HepG2 (cell line): ENCODE measurements around the gene DLG5. TPM values are rescaled to one million over a fixed set of nuclear protein-coding genes. Genes with fewer than 3 reads are reported as not detected.

Experiments
- ARID4A ChIP-seq: sonication (generic); formaldehyde crosslinking; IDR thresholded peaks from 2 replicates; pipeline ENCODE4 v1.5.0; 2020; ENCODE audit warnings: mild to moderate bottlenecking, missing genetic modification reagents, borderline replicate concordance
- CCDC6 ChIP-seq: sonication (generic); formaldehyde crosslinking; IDR thresholded peaks from 2 replicates; pipeline ENCODE4 v1.8.1; 2022; ENCODE audit warnings: mild to moderate bottlenecking, missing genetic modification reagents, moderate library complexity
- E2F1 ChIP-seq: sonication (generic); formaldehyde crosslinking; IDR thresholded peaks from 2 replicates; pipeline ENCODE4 v1.5.0; 2020; ENCODE audit warnings: missing genetic modification reagents
- GATA4 ChIP-seq: sonication (generic); IDR thresholded peaks from 2 replicates; pipeline ENCODE4 v1.6.1; 2016; ENCODE audit warnings: antibody characterized with exemption, low read depth, borderline replicate concordance
- GRHL1 ChIP-seq: sonication (generic); formaldehyde crosslinking; conservative IDR thresholded peaks from 2 replicates; pipeline ENCODE4 v1.8.0; 2022; ENCODE audit warnings: missing genetic modification reagents
- GZF1 ChIP-seq: sonication (generic); formaldehyde crosslinking; IDR thresholded peaks from 2 replicates; pipeline ENCODE4 v1.5.1; 2020; ENCODE audit warnings: mild to moderate bottlenecking, missing genetic modification reagents
- HNF1B ChIP-seq: sonication (generic); formaldehyde crosslinking; IDR thresholded peaks from 2 replicates; pipeline ENCODE4 v1.5.1; 2020; ENCODE audit warnings: mild to moderate bottlenecking, moderate library complexity, missing genetic modification reagents
- MXD1 ChIP-seq: sonication (generic); formaldehyde crosslinking; IDR thresholded peaks from 2 replicates; pipeline ENCODE4 v1.4.0; 2020; ENCODE audit warnings: mild to moderate bottlenecking, missing genetic modification reagents
- MXD4 ChIP-seq: IDR thresholded peaks from 2 replicates; pipeline ENCODE4 v1.6.1; 2016; ENCODE audit warnings: mild to moderate bottlenecking, missing biosample characterization, missing genetic modification reagents
- NR3C1 ChIP-seq: sonication (generic); formaldehyde crosslinking; IDR thresholded peaks from 2 replicates; pipeline ENCODE4 v1.4.0; 2020; ENCODE audit warnings: missing genetic modification reagents
- PHF8 ChIP-seq: sonication (generic); formaldehyde crosslinking; IDR thresholded peaks from 2 replicates; pipeline ENCODE4 v1.5.0; 2020; ENCODE audit warnings: missing genetic modification reagents
- RFXANK ChIP-seq: IDR thresholded peaks from 2 replicates; pipeline ENCODE4 v1.6.1; 2016
- TFE3 ChIP-seq: IDR thresholded peaks from 2 replicates; pipeline ENCODE4 v1.6.1; 2016
- ZNF17 ChIP-seq: sonication (generic); formaldehyde crosslinking; IDR thresholded peaks from 2 replicates; pipeline ENCODE4 v1.5.0; 2020; ENCODE audit warnings: mild to moderate bottlenecking, missing genetic modification reagents
- ZNF180 ChIP-seq: sonication (generic); formaldehyde crosslinking; IDR thresholded peaks from 2 replicates; pipeline ENCODE4 v1.4.0; 2020; ENCODE audit warnings: low read depth, missing genetic modification reagents, borderline replicate concordance
- ZNF567 ChIP-seq: sonication (generic); formaldehyde crosslinking; IDR thresholded peaks from 2 replicates; pipeline ENCODE4 v1.8.1; 2023; ENCODE audit warnings: mild to moderate bottlenecking, missing genetic modification reagents, borderline replicate concordance
- ZNF737 ChIP-seq: sonication (generic); formaldehyde crosslinking; IDR thresholded peaks from 2 replicates; pipeline ENCODE4 v1.5.0; 2020; ENCODE audit warnings: missing genetic modification reagents, mild to moderate bottlenecking, borderline replicate concordance
- ZSCAN25 ChIP-seq: sonication (generic); formaldehyde crosslinking; IDR thresholded peaks from 2 replicates; pipeline ENCODE4 v1.8.0; 2022; ENCODE audit warnings: mild to moderate bottlenecking, missing genetic modification reagents
- polyA plus RNA-seq, 8 experiments: library from polyadenylated mRNA; depleted of rRNA in 3 of 8; stranded (reverse) in 7 of 8; unstranded in 1 of 8; fragments of >200 nt; fragmentation: Illumina TruSeq in 4 of 8; extraction: Trizol in 4 of 8; gene quantifications; 2 replicates each; pipeline versions ENCODE4 v1.2.1 to v1.2.3, GENCODE V29; 2011 to 2016; ENCODE audit warnings: low read depth in 4 of 8, missing spikeins in 1 of 8, mixed read lengths in 1 of 8; ENCODE audit not compliant: insufficient read depth in 1 of 8
- total RNA-seq, 5 experiments: library from RNA; depleted of rRNA; stranded (reverse); fragments of >200 nt; fragmentation: Illumina TruSeq; extraction: Trizol; gene quantifications; 2 replicates each; pipeline ENCODE4 v1.2.3, GENCODE V29; 2016; ENCODE audit warnings: low read depth in 1 of 5

The DLG5 gene
- total and polyA plus RNA-seq, 2 of the 13 experiments (the other 11 are each of a cell fraction or from before 2014, with no cell fraction given) = 15.5 to 18.2 TPM

GRCh38 chr10:77846718-77847311 lies 79.7 kb downstream of the DLG5 start (continued):
- TF ChIP-seq ARID4A (CRISPR knock-in tag) = peak; percentile 58; the same call in 1 of the 2 replicates
- TF ChIP-seq ZSCAN25 (CRISPR knock-in tag) = no peak
- no peak for TF ChIP-seq NR3C1 (CRISPR knock-in tag)
- no peak for TF ChIP-seq ZNF737 (CRISPR knock-in tag)
- peak; percentile 66; the same call in 1 of the 2 replicates for TF ChIP-seq E2F1 (CRISPR knock-in tag)
- no peak for TF ChIP-seq RFXANK
- TF ChIP-seq GZF1 = no peak
- TF ChIP-seq MXD4 = no peak
- TF ChIP-seq CCDC6 (CRISPR knock-in tag) = peak; percentile 38; the same call in 1 of the 2 replicates
- no peak for TF ChIP-seq GRHL1 (CRISPR knock-in tag)
- TF ChIP-seq TFE3 = 0 out of 2 replicates have a peak, but pooled peaks have one; percentile 21
- TF ChIP-seq GATA4 = no peak
- TF ChIP-seq ZNF17 = no peak
- TF ChIP-seq MXD1 = no peak
- no peak for TF ChIP-seq ZNF180 (CRISPR knock-in tag)
- TF ChIP-seq ZNF567 (CRISPR knock-in tag) = no peak
- no peak for TF ChIP-seq PHF8
- no peak for TF ChIP-seq HNF1B (CRISPR knock-in tag)
